NCI-H748 (cell line): Measurements from ENCODE around the gene CMTR2.
A peak's percentile ranks its signal among the peaks of the same experiment; 100 is the strongest.

ENCODE experiments used
- DNase-seq: peaks from one replicate; lab custom pipeline; 2025; ENCODE audit not compliant: unreplicated experiment; lab: John Stamatoyannopoulos, UW

The CMTR2 gene

DNA sequence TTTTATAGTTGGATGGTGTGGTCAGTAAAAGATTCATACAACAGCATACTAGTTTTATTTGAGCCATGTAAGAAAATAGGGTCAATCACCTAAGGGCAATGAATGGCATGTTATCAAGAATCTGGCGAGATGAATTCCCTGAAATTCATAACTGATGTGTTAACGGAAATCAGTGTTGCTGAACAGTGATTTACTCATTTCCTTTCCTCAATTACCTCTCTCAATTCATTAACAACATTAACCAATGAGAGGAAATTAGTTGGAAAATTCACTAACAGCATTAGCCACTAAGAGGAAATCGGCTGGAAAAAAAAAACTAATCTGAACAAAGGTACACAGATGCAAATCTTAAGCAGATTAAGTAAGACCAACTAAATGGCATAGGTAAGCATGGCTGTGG lies 6.3 kb downstream of the CMTR2 start:
- DNase-seq: no peak

DNA sequence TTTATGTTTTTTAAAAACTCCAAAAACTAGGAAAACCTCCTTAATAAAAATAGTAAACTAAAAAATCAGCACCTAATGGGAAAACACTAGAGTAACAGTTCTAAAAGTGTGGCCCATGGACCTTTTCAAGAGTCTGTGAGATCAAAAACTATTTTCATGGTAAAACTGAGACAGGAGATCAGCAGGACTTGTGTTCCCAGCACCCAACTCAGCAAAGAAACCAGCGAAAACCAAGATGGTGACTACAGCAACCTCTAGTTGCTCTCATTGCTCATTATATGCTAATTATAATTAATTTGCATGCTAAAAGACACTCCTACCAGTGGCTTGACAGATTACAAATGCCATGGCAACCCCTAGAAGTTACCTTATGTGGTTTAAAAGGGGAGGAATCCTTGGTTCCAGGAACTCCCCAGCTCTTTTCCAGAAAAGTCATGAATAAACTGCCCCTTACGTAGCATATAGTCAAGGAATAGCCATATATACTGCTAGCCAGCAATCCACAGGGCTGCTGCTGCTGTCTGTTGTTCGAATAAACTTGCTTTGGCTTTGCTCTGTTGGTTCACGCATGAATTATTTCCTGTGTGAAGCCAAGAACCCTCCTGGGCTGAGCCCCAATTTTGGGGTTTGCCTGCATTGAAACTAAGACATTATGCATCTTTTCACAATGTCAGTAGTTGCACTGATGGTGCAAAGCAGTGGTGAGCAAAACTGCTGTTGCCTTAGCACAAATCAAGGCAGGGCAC lies 12.4 kb downstream of the CMTR2 start:
- no peak for DNase-seq

DNA sequence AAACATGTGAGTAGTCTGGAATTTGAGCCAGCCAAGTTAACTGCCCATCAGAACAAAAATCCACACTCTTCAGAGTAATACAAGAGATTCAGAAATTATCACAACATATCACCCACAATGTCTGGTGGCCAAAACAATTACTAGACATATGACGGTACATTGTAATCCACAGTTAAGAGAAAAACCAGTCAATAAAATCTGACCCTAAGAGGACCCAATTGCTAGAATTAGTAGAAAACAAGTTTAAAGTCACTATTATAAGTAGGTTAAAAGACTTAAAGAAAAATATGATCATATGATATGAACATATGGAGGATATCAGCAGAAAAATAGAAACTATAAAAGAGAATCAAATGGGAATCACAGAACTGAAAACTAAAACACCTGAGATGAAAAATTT lies 15.8 kb downstream of the CMTR2 start:
- no peak for DNase-seq

DNA sequence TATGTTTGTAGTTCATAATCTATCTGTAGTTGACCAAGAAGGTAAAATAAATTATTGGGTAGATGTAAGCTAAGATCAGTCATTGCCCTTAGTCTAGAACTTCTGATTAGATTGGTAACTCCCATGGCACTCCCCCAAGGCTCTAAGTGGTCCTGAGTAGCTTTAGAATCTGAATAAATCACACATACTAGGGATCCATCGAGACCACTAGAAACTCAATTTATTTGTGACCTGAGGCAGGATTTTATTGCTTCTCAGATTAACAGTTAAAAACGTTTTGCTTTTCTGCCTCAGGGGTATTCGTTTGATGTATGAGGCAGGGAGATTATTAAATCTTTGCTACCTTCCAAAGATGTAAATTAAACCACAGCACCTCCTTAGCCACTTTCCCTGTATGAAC lies 24.9 kb downstream of the CMTR2 start:
- no peak for DNase-seq

DNA sequence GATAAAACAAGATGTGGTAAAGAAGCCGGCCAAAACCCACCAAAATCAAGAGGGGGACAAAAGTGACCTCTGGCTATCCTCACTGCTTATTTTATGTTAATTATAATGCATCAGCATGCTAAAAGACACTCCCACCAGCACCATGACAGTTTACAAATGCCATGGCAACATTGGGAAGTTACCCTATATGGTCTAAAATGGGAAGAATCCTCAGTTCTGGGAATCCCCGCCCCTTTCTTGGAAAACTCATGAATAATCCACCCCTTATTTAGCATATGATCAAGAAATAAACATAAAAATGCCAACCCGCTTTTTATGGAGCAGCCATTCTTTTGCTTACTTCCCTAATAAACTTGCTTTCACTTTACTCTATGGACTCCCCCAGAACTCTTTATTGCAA lies 25.6 kb downstream of the CMTR2 start:
- no peak for DNase-seq

DNA sequence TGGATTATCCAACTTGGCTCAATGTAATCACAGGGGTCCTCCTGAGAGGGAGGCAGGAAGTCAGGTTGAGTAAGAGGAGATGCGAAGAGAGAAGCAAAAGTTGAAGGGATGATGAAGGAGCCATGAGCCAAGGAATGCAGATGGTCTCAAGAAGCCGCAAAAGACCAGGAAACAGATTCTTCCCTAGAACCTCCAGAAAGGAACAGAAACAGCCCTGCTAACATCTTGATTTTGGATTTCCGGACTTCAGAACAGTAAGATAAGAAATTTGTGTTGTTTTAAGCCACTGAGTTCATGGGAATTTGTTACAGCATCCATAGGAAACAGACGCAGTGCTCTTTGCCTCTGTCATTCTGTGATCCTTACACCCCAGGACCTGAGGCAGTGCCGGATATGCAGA lies 26.8 kb downstream of the CMTR2 start:
- no peak for DNase-seq

DNA sequence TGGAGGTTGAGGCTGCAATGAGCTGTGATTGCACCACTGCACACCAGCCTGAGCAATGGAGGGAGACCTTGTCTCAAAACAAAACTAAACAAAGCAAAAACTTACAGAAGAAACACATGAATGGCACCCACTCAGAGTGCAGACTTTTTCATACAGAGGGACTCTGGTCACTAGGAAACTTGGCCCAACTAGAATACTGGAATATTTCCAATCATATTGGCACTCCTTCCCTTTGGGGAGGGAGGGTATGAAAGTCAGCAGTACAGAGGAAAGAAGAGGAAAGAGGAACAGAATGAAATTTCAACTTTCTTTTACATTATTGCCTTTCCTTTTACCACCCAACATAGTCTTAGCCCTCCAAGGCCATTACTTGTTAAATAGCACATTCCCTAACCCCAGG lies 28.2 kb downstream of the CMTR2 start:
- DNase-seq: no peak

DNA sequence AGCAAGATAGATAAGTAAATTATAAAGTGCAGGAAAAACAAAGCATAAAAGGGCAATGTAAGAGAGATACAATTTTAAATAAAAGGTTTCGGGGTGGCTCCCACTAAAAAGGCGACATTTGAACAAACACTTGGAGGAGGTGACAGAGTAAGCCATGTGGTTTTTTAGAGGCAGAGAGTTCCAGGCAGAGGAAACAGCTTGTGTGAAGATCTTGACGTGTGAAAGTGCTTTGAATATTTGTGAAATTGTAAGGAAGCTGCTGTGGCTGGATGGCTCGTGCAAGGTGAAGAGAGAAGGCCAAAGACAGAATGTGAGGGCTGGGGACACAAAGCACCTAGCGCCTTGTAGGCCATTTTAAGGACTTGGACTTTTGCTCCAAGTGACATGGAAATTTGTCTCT lies 30.1 kb downstream of the CMTR2 start:
- DNase-seq: no peak

DNA sequence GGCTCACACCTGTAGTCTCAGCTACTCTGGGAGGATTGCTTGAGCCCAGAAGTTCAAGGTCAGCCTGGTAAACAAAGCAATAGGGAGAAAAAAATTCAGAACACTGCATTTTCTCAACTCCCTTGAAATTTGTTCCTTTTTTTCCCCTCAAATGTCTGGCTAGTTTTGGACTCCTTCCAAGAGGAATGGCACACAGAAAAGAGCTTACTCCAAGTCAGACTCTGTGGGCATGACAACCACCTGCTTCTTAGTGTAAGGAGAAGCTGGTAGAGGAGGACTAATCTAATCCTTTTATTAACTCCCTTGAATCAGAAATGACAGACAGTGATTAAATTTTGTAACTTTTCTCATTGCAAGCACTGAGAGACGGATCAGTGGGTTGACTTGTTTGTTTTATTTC lies 30.8 kb downstream of the CMTR2 start:
- DNase-seq: no peak

DNA sequence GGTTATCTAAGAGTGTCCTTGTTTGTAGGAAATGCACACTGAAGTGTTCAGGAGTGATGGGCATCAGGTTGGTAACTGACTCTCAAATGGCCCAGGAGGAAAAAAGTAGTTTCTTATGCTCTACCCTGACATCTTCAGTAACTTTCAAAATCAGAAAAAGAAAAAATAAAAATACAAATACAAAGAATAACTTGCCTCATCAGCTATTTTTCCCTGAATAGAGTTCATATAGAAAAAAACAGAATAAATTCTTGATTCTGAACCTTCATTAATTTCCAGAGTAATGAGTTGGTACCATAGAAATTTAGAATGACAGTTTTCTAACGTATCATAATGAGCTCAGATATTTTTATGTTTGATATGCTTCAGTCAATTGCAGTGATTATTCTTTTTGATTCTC lies 31.4 kb downstream of the CMTR2 start:
- no peak for DNase-seq

DNA sequence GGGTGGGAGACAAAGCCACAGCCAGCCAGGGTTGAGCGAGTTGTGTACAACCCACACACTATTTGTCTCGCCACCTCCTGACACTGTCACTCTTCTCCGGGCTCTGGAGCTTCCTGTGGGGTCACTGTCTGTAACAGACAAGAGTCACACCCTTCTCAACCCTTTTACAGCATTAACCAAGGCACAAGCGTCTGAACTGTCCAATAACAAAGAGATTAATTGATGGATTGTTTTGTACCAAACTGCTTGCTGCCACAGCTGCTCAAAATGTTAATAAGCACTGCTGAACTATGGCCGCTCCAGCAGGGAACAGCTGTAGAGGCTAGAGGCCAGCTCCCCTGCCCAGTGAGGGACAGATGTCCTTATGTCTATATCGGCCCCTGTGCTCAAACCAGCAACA lies 33.5 kb downstream of the CMTR2 start:
- DNase-seq: peak; percentile 74

DNA sequence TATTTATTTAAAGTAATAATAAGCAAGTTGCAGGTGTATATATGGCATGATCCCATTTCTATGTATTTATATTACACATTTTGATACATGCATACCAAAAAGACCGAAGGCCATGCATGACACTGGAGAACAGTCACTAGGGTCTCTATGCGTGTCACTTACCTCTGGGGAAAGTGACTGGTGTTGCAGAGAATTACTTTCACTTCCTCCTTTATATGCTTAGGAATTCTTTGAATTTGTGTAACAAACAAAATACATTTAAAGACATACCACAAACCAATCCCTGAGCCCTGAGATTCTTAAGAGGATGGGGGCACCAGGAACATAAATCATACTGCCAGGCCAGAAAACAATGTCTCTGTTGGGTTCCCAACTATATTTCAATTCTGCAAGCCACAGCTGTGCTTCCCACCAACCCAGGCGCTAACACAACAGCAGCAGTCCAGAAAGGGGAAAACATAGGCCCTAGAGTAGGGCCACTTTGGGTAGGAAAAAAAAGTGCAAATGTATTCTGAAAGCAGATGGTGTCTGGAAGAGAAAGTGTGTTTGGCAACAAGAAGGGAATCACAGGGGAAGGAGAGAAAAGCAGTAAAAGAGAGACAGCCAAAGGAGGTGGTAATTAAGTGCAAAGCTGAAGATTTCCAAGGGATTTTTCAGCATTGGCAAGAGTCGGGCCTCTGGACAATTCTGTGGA lies 34.2 kb downstream of the CMTR2 start:
- peak; percentile 17 for DNase-seq

DNA sequence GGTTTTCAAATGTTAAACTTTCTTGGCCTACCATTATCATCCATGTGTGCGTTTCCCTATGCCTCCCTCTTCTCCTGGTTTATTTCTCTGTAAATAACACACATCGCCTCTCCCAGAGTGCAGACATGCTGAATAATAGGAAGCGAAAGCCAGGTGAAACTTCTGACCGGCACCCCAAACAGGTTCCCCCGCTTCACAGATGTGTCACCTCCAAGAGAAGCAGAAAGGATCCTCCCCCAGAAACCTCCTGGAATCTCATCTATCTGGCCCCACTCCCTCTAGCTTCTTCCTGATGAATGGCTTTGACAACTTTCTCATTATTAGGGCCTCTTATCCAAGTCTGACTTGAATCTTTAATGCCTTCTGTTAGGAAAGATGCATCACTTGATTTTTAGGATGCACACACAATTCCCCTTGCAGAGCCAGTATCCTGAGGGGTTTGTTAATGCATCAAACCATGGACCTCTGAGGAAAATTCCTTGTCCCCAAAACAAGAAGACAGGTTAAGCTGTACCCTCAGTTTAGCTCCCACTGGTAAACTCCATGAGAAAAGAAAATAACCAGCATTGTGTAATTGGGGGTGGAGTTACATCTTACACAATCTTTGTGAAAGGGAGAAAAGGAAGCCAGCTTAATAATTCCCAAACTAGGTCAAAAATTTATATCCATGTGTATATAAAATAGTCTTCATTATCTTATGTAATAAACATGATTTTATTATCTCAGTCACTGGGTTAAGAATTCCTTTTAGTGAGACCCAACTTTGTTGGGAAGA lies 38.6 kb downstream of the CMTR2 start:
- no peak for DNase-seq

DNA sequence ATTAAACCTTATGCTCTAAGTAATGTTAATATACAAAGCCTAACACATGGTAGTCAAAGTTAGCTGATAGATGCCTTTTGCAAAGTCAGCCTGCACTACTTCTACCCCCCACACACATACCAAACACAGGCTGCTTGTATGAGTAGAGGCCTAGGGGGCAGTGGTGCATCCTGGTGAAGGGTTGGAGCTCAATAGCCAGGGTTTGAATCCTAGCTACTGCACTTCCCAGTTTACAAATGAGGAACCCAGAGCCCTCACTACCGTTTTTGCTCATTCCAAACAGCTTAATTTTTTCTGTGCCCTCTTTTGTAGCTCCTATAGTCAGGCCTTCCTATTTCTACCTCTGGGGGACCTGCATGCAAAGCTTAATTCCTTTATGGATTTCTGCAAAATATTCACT lies 39.8 kb downstream of the CMTR2 start:
- no peak for DNase-seq

DNA sequence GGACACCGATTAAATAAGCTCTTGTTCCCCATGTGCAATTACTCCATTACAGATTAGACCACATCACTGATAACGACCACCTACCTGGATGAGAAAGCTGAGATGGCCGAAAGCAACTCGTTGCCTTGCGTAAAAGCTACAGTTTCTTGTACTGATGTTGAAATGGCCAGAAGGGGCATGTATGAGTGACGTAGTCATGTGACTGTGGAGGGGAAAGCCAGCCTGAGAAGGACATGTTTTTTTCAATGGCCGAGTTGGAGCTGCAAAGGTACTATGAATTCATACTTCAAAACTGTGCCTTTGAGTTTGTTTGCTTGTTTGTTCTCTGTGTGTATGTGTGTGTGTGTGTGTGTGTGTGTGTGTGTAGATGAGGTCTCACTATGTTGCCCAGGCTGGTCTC lies 41.7 kb downstream of the CMTR2 start:
- no peak for DNase-seq

DNA sequence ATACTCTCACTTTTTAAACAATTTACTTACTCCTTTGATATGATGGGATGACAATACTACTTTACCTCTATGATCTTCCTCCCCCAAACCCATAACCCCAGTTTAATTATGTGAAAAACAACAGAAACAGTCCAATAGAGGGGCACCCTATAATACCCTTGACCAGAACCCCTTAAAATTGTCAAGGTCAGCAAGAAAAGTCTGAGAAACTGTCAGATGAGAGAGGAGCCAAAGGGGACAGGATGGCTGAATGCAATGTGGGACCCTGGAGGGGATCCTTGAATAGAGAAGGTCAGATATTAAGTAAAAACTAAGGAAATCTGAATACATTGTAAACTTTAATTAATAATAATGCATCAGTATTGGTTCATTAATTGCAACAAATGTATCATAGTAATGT lies 42.9 kb downstream of the CMTR2 start:
- DNase-seq: no peak

DNA sequence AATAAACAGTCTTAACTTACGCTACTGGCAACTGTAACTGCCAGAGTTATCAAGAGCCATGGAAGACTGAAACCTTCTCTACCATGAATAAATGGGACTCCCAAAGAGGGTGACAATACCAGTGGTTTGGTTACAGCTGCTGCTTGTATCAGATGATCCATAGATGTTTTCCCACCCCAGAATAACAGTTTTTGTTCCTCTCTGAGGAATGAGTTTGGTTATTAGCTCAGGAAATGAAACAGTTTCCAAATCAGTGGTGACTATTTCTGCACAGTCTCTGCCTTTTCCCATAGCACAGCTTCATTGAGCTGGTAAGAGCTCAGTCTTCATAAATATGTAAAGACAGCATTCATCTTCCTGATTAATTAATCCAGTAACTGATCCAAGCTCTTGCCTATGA lies 44.7 kb downstream of the CMTR2 start:
- DNase-seq: no peak

DNA sequence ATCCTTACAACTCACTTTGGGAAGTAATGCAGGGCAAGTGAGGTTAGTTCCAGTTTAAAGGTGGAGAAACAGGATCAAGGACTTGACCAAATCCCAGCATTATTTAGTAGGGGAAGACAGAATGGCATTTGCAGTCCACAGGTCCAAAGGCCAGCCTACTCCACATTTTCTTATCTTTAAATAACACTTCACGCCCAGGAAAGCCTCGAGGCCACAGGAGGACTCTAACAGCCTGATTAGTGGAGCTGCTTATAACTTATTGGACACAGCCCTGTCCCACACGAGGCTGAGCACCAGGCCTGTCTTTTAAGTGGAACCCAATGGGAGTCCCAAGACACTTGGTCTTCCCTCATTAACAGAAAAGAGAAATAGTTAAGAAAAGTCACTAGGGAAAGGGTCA lies 46.6 kb downstream of the CMTR2 start:
- DNase-seq: no peak

DNA sequence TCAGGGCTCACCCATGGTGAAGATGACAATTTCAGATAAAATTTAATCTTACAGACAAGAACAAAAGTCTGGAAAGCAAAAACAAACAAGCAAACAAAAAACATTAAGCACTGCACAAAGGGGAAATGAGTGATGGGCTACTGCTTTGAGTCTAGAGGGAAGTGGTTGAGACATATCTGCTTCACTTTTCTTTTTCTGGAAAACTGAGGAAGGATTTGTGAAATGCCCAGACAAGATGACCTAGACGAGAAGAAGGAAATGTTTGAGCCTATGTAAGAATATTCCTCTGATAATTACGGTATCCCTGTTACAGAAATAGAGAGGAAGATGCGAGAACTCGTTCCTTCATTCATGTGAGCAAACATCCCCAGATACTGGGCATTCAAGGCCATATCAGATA lies 47.2 kb downstream of the CMTR2 start:
- DNase-seq: no peak
